CD4-positive, alpha-beta T cell treated with Interleukin-21 for 1 hour (primary cell): ENCODE data around the gene SRI.

Experiments used
- DNase-seq: peaks from one replicate; pipeline ENCODE4 v3.0.0-alpha.2; 2020

The SRI gene

DNA sequence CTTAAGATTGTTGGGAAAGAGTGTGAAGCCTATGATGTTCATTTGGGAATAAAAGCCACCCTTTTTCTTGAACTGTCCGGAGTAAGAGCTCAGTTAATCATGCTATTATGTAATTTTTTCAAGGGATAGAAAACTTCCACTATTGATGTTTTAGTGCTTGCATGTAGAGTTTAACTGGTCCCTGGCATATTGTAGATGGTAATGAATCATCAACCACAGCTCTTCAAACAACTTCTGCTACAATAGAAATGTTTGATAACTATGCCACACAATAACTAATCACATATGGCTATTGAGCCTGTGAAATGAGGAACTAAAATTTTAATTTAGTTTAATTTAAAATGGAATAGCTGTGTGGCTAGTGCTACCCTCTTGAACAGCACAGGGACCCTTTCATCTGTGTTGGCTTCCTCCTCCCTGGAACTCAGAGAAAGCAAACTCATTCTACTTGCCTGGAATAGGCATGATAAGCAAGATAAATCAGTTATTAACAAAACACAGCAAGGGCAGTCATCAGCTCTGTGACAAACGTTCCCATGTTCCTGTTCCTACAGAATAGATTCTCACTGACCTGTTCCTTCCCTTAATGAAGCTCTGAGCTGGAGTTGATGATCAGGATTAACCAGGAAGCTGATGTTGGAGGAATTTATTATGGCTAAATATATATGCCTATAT lies 4.9 kb upstream of the SRI start:
- no peak for DNase-seq

GRCh38 chr7:88223265-88223664 lies 3.4 kb upstream of the SRI start:
- no peak for DNase-seq

- peak; percentile 60 for DNase-seq
These were observed 817 bp downstream of the SRI start for GRCh38 chr7:88218836-88219605.

- no peak for DNase-seq
These were observed 1.5 kb downstream of the SRI start for GRCh38 chr7:88218429-88218745.

DNA sequence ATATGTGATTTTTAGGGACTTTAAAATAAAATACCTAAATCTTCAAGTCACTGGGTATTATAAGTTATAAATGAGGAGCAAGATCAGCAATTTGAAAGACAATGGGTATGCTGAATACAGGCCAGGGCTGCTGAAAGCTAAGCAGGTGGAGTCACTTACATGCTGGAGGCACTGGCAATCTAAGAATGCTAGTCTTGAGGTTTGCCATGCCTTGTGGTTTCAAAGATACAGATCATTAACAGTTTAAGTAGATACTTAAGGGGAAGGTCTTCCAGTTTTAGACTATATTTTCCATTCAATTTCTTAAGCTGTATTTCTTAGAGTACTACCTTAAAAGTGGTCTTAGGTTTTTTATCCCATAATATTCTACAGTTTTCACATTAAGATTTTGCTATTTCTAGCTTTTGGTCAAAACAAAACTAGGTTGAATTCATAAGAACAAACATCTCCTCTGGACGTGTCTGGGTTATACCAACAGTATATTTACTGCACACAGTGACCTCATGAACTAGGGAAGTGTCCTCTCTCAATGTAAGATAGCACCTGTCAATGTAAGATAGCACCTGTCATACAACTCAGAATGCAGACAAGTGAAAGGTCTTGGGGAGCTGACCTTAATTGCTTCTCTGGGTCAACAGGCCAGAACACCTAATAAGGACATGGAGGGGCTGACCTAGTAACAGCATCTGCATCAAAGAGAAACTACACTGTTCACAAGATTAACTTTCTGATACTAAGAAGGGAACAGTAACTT lies 2.0 kb downstream of the SRI start:
- peak; percentile 36 for DNase-seq

- DNase-seq = no peak
These were observed 3.6 kb downstream of the SRI start for GRCh38 chr7:88216276-88216675.

GRCh38 chr7:88215295-88215694 lies 4.5 kb downstream of the SRI start:
- DNase-seq = no peak

DNA sequence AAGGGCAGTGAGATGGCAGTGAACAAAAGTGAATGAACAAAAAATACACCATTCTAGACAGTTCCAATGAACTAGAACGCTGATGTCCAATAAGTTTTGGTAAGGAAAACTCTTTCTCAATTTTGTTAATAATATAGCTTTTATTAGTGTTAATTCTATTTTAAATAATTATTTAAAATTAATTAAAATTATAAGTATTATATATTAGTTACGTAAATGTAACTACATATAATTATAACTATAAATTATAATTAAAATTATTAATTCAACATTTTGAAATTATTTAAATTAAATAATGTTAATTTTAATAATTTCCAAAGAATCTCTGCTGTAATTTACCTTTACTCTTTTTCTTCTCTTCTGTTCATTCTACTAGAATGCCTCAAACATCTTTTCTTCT lies 5.4 kb downstream of the SRI start:
- no peak for DNase-seq

- no peak for DNase-seq
These were observed 6.9 kb downstream of the SRI start for GRCh38 chr7:88212918-88213317.

GRCh38 chr7:88208521-88208920 lies 11.3 kb downstream of the SRI start:
- no peak for DNase-seq

DNA sequence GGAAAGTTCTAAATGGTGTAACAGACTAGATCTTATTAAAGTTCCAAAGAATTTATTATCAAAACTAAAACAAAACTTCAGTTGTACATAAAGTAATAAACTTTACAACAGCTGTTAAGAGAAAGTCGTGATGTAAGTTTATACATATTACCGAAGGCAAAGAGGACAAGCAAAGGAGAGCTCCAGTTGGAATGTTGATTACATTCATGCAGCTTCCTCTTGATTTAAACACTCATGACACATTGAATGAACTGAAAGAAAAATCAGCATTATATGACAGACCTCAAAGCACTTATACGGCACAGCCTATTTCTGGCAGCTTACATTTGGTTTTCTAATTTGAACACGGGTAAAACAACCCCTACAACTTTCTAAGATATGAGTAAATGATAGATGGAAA lies 13.6 kb downstream of the SRI start:
- no peak for DNase-seq

- DNase-seq = no peak
These were observed 14.7 kb downstream of the SRI start for GRCh38 chr7:88205179-88205578.

DNA sequence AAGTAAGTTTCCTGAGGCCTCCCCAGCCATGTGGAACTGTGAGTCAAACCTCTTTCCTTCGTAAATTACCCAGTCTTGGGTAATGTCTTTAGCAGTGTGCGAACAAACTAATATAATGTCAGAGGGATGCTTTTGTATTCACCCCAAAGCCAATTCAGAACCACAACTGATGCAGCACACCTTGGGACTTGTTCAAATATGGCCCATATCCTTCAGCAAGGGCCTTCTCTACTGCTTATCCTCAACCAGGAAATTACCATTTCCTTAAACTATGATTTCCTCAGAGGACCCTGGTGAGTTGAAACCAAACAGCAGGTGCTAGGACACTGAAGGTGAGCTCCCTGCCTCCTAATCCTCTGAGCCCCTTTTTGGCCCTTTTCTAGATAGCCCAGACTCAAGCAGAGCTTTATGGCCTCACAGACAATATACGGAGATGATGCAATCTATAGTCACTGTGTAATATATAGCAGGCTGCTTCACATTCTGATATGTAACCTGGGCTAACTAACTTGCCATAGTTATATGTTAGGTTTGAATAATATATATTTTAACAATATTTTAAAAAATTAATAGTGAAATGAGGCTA lies 15.2 kb downstream of the SRI start:
- no peak for DNase-seq

DNA sequence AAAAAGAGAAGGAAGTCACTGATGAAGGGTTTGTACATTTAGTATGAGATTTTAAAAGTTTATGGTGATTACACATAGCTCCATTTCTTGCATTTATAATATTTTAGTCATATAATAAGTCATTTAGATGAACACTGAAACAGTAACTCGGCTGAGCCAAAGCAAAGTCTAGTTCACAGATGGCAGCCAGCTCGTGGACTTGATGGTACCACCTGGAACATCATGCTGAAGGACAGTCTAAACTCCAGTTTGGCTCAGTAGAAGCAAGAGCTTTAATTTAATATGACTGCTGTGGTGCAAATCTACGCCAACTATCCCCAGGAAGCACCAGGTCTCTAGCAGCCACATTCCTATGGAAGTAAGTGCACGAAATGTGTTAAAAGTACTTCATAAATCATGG lies 16.4 kb downstream of the SRI start:
- DNase-seq = no peak

- no peak for DNase-seq
These were observed 17.0 kb downstream of the SRI start for GRCh38 chr7:88202799-88203198.

DNA sequence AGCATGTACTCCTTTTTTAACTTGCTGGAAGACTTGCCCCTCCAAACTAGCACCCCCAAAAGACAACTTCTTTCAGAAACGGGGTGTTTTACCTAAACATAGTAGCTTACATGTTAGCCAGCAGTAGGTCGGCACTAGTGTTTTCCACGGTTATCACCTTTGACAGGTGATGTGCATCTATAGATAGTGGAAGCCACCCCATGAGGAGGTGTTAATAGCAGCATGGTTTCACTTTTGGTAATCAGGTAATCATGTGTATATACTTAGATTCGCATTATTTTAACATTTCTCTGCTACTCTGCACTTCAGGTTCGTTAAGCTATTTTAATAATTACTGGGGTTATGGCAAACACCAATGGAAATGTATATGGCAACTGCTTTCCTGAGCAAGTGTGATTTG lies 17.6 kb downstream of the SRI start:
- no peak for DNase-seq

- no peak for DNase-seq
These were observed 18.5 kb downstream of the SRI start for GRCh38 chr7:88201305-88201704.

GRCh38 chr7:88200789-88201188 lies 19.0 kb downstream of the SRI start:
- DNase-seq = no peak

DNA sequence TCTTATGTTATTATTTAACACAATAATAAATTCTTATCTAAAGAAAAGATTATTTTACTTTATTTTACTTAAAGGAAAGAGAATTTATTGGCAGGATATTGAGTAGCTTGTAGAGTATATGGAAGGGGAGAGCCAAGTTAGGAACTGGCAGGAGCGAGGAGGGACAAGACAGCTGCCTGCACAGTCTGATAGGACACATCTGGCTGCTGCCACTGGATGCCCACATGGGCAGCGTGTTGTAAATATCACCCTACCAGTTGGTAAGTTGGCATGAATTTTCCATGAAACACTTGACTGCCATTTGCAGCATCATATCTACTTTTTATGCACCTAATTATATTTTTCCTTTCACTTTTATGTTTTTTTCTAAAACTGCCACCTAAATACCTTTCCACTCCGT lies 19.6 kb downstream of the SRI start:
- DNase-seq = no peak

GRCh38 chr7:88191911-88192310 lies 27.9 kb downstream of the SRI start:
- no peak for DNase-seq

GRCh38 chr7:88185650-88186049 lies 34.2 kb downstream of the SRI start:
- no peak for DNase-seq

GRCh38 chr7:88184848-88185304 lies 35.0 kb downstream of the SRI start:
- DNase-seq = no peak

DNA sequence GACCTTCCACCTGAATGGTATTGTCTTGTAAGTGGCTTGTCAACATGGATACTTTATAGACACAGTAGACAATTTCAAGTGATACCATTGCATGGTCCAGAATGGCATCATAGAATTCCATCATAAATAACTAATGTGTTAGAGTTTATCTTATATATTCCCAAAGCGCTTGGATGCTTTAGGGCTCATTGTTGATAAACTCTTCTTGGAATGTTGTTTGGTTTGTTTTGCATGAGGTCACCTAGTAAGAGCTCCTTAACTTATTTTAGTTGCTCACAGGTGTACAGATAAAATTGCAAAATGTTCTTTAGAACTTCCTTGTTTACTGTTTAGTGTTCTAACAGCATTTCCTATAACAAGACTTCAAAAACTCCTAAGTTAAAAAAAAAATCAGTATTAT lies 36.8 kb downstream of the SRI start:
- DNase-seq = no peak

- DNase-seq = no peak
These were observed 43.6 kb downstream of the SRI start for GRCh38 chr7:88176190-88176589.
